ENCODE measurements around the gene DCDC2B.

- TF ChIP-seq POLR2AphosphoS5 (IDR thresholded peaks at IDR 0.05): no peak
- no peak for TF ChIP-seq CTCF (IDR thresholded peaks at IDR 0.05)
- TF ChIP-seq POLR2A (IDR thresholded peaks at IDR 0.05): no peak
- TF ChIP-seq EP300 (IDR thresholded peaks at IDR 0.05; ENCODE audit: low read depth): no peak
Measured at GRCh38 chr1:32224285-32224684, 15.4 kb downstream of the DCDC2B start.
